HG03175 (cell line): ENCODE data around the gene ADAMTS19.
A peak's percentile ranks its signal among the peaks of the same experiment; 100 is the strongest.

Experiments
- ATAC-seq: cut with Tn5 transposase; IDR thresholded peaks from one replicate; pipeline ENCODE4 v1.9.1; 2021; ENCODE audit warnings: mild to moderate bottlenecking, moderate library complexity; ENCODE audit not compliant: unreplicated experiment

Gene ADAMTS19

GRCh38 chr5:129661366-129662035 lies 201.4 kb downstream of the ADAMTS19 start:
- no peak for ATAC-seq

- ATAC-seq = peak; percentile 76
Measured at GRCh38 chr5:129664336-129664937, 204.3 kb downstream of the ADAMTS19 start.

- no peak for ATAC-seq
Measured at GRCh38 chr5:129670957-129671500, 210.9 kb downstream of the ADAMTS19 start.

GRCh38 chr5:129672006-129672405 lies 211.9 kb downstream of the ADAMTS19 start:
- no peak for ATAC-seq

- ATAC-seq = no peak
Measured at GRCh38 chr5:129679671-129680070, 219.6 kb downstream of the ADAMTS19 start.

GRCh38 chr5:129687941-129688340 lies 227.8 kb downstream of the ADAMTS19 start:
- no peak for ATAC-seq

GRCh38 chr5:129689045-129689444 lies 228.9 kb downstream of the ADAMTS19 start:
- no peak for ATAC-seq

GRCh38 chr5:129691220-129691619 lies 231.1 kb downstream of the ADAMTS19 start:
- ATAC-seq = no peak

- no peak for ATAC-seq
Measured at GRCh38 chr5:129696636-129697035, 236.5 kb downstream of the ADAMTS19 start.

GRCh38 chr5:129698661-129699060 lies 238.6 kb downstream of the ADAMTS19 start:
- no peak for ATAC-seq

GRCh38 chr5:129716235-129716634 lies 256.1 kb downstream of the ADAMTS19 start:
- no peak for ATAC-seq

- no peak for ATAC-seq
Measured at GRCh38 chr5:129716651-129717050, 256.6 kb downstream of the ADAMTS19 start.

- ATAC-seq = no peak
Measured at GRCh38 chr5:129717751-129718310, 257.7 kb downstream of the ADAMTS19 start.

GRCh38 chr5:129718471-129719090 lies 258.5 kb downstream of the ADAMTS19 start:
- ATAC-seq = no peak

GRCh38 chr5:129724222-129724621 lies 264.1 kb downstream of the ADAMTS19 start:
- ATAC-seq = no peak

GRCh38 chr5:129724647-129725046 lies 264.5 kb downstream of the ADAMTS19 start:
- no peak for ATAC-seq

GRCh38 chr5:129739773-129740172 lies 279.7 kb downstream of the ADAMTS19 start:
- ATAC-seq = no peak

- ATAC-seq = no peak
Measured at GRCh38 chr5:129743541-129744187, 283.6 kb downstream of the ADAMTS19 start.

- ATAC-seq = no peak
Measured at GRCh38 chr5:129745997-129746396, 285.9 kb downstream of the ADAMTS19 start.

GRCh38 chr5:129746876-129747275 lies 286.8 kb downstream of the ADAMTS19 start:
- ATAC-seq = no peak
